ENCODE results near the gene NPIPB6. TPM values are rescaled to one million over a fixed set of nuclear protein-coding genes. Genes with fewer than 3 reads are reported as not detected.

The NPIPB6 gene
- polyA plus RNA-seq, 2 of the 4 experiments (the other 2 are of a cell fraction), result 3.7 to 3.8 TPM

- FAIRE-seq, result no peak
- 39% methylated on average over 12 of the region's 12 CpGs for WGBS (ENCODE audit: missing lambda C conversion rate)
- H3K4me1 ChIP-seq, result peaks cover 10% of the 10 kb centered on the region; the same call in 2 of the 3 replicates
- no peak overlapping the region for H3K4me2 ChIP-seq
- H3K9me3 ChIP-seq, result no peaks in the 10 kb centered on the region
- H3K27ac ChIP-seq, result no peak overlapping the region
- POLR2A ChIA-PET, result no interaction called here
- peak; percentile 86 to 89 for ATAC-seq
- H3K4me3 ChIP-seq, result no peak overlapping the region
- peak; percentile 72 to 91 for DNase-seq (ENCODE audit: low read depth in 1 of 2, low spot score in 1 of 2)
- TF ChIP-seq NFE2L2 (conservative IDR thresholded peaks at IDR 0.05; ENCODE audit: low read length), result no peak
- TF ChIP-seq RAD21 (conservative IDR thresholded peaks at IDR 0.05 in 1 of 2, IDR thresholded peaks at IDR 0.05 in 1 of 2), result peak; percentile 40 to 58
- no peak for TF ChIP-seq E2F6 (IDR thresholded peaks at IDR 0.05; ENCODE audit: borderline replicate concordance, low read depth)
- no peak for TF ChIP-seq SREBF2 (IDR thresholded peaks at IDR 0.05)
- peak; percentile 64 for TF ChIP-seq SMC3 (IDR thresholded peaks at IDR 0.05)
- TF ChIP-seq ESRRA (IDR thresholded peaks at IDR 0.05; ENCODE audit: borderline replicate concordance, low read length), result no peak
- TF ChIP-seq PBX3 (IDR thresholded peaks at IDR 0.05), result no peak
- no peak for TF ChIP-seq HES2 (IDR thresholded peaks at IDR 0.05)
- TF ChIP-seq CTCF (IDR thresholded peaks at IDR 0.05), result peak; percentile 67
- no peak for TF ChIP-seq BCL3 (IDR thresholded peaks at IDR 0.05)
- CTCF ChIA-PET, result interaction anchor here (0.6 to 2.3 kb wide), 12 partner anchors 9 to 222 kb away, joined by 3 to 13 read pairs (median 4); no protein-coding TSS in a partner anchor
These were observed 36.3 kb downstream of the NPIPB6 start for GRCh38 chr16:28326881-28327610.

GRCh38 chr16:28324887-28325279 is 38.4 kb downstream of the NPIPB6 start:
- H3K4me1 ChIP-seq, result peaks cover 10% of the 10 kb centered on the region; the same call in 2 of the 3 replicates
- no peak for DNase-seq (ENCODE audit: low read depth in 1 of 2, low spot score in 1 of 2)
- TF ChIP-seq CHD4 (IDR thresholded peaks at IDR 0.05; ENCODE audit: borderline replicate concordance), result no peak
- TF ChIP-seq RNF2 (IDR thresholded peaks at IDR 0.05; ENCODE audit: borderline replicate concordance, low read depth), result no peak
- TF ChIP-seq ZC3H11A (IDR thresholded peaks at IDR 0.05), result no peak
- TF ChIP-seq ZFP36 (IDR thresholded peaks at IDR 0.05; ENCODE audit: borderline replicate concordance, partially characterized antibody), result no peak
- no peak for TF ChIP-seq MAFK (IDR thresholded peaks at IDR 0.05; ENCODE audit: partially characterized antibody)
- no peak for TF ChIP-seq GATA3 (IDR thresholded peaks at IDR 0.05; ENCODE audit: borderline replicate concordance)
- no peak for TF ChIP-seq ELK1 (IDR thresholded peaks at IDR 0.05; ENCODE audit: low read depth, low read length)
- H3K9me3 ChIP-seq, result no peaks in the 10 kb centered on the region
- ATAC-seq, result no peak
- WGBS (ENCODE audit: missing lambda C conversion rate), result 70% methylated on average over 3 of the region's 3 CpGs
- H3K4me2 ChIP-seq, result no peak overlapping the region; the same call in 2 of the 3 replicates
- no peak overlapping the region for H3K4me3 ChIP-seq
- ChIA-PET POLR2A (no interaction called here), CTCF (interaction anchor here (0.9 to 1.5 kb wide), 7 partner anchors 16 to 225 kb away, joined by 3 to 10 read pairs (median 4); partner anchors contain the start of gene CLN3)
- FAIRE-seq, result no peak
- no peak overlapping the region for H3K27ac ChIP-seq
